GM13976 (cell line): ENCODE data around the gene TRAP1.
"Not testable (repeated sequence)": the region's sequence is repeated elsewhere in the genome, so short reads cannot be mapped to it uniquely, and the experiment has no call there.

Experiments used
- DNase-seq: peaks from one replicate; pipeline ENCODE4 v3.0.0; 2012; ENCODE audit warnings: low spot score
- in situ Hi-C: fragments of 300-500 bp; cut with MboI; formaldehyde crosslinking; loops from one replicate; pipeline ENCODE4 v1.12.0; 2022; ENCODE audit warnings: low sequenced_read_pairs, mixed read lengths, inconsistent platforms; ENCODE audit not compliant: unreplicated experiment
- TF ChIP-seq, protein P1 (sequence below): IDR thresholded peaks from 2 replicates; pipeline ENCODE4 v1.5.1; 2012; ENCODE audit warnings: borderline replicate concordance, mild to moderate bottlenecking; ENCODE audit not compliant: insufficient read depth; ENCODE audit errors: extremely low read depth, missing control alignments, control extremely low read depth

TRAP1 gene

DNA sequence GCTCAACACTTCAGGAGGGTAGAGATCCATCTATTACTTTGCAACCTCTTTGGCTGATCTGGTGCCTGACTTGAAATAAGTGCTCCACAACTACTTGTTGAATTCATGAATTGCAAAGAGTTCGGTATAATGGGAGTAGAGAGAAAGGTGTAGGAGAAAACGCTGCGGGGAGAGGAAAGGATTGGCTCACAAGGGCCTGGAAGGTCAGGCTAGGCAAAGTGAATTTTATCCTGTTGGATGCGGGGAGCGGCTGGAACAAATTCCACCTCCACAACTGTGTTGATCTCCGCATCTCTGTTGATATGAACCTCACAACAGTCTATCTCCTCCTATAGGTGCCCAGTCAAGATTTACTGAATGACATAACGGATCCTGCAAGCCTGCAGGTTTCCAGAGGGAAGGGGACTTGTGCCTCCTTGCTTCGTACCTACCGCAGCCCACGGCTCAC, 106.6 kb downstream of the TRAP1 start:
- in situ Hi-C loops: no loop called here
- no peak for DNase-seq
- TF ChIP-seq, protein P1, sequence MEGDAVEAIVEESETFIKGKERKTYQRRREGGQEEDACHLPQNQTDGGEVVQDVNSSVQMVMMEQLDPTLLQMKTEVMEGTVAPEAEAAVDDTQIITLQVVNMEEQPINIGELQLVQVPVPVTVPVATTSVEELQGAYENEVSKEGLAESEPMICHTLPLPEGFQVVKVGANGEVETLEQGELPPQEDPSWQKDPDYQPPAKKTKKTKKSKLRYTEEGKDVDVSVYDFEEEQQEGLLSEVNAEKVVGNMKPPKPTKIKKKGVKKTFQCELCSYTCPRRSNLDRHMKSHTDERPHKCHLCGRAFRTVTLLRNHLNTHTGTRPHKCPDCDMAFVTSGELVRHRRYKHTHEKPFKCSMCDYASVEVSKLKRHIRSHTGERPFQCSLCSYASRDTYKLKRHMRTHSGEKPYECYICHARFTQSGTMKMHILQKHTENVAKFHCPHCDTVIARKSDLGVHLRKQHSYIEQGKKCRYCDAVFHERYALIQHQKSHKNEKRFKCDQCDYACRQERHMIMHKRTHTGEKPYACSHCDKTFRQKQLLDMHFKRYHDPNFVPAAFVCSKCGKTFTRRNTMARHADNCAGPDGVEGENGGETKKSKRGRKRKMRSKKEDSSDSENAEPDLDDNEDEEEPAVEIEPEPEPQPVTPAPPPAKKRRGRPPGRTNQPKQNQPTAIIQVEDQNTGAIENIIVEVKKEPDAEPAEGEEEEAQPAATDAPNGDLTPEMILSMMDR: no peak

DNA sequence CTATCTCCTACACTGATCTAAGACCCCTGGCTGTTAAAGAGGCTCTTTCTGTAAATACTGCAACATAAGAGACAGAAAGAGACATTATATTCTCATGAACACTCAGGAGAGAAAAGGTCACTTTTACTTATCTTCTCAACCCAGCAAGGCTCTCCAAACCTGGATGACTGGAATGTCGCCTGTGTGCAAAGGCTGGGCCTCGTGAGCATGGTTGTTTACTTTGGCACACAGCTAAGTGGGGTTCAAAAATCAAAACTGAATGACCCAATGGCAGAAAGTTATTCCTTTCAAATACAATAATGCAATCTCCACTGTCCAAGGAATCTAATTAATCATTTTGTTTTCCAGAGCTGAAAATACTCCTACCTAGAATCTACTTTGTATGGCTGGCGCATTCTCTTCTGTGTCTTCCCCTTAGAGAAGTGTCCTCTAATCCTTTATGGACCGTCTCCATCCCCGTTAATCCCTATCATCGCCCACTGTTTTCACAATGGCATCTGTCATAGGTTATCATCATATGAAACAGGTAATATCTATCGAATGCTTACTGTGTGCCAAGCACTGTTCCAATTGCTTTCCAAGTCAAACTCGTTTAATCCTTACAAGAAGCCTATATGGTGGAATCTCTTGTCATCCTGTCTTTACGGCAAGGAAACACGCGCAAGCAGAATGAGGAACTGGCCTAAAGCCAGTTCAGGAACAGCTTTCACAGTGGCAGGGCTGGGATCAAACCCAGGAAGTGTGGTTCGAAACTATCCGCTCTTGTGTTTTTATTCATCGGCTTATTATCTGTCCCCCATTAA, 107.2 kb downstream of the TRAP1 start:
- TF ChIP-seq, protein P1: no peak
- in situ Hi-C loops: no loop called here
- no peak for DNase-seq

DNA sequence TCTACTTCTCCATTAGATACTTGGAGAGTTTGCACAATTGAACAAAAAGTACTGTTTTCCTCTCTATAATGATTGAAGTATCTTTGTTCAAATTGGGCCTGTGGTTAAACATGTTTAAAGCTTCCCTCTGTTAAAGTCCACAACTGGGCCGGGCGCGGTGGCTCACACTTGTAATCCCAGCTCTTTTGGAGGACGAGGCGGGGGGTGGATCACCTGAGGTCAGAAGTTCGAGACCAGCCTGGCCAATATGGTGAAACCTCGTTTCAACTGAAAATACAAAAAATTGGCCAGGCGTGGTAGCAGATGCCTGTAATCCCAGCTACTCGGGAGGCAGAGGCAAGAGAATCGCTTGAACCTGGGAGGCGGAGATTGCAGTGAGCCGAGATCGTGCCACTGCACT, 108.3 kb downstream of the TRAP1 start:
- in situ Hi-C loops, DNase-seq: not testable (repeated sequence)

DNA sequence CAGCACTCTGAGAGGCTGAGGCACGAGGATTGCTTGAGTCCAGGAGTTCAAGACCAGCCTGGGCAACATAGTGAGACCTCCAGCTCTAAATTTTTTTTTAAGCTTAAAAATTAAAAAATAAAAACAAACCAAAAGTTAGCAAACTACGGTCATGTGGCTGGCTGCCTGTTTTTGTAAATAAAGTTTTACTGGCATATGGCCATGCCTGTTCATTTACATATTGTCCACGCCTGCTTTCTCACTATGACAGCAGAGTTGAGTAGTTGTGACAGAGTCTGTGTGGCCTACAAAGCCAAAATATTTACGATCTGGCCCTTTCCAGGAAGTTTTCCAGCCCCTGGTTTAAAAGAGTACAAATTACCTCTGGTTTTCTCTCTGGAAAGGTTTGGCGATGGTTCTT, 109.3 kb downstream of the TRAP1 start:
- no peak for DNase-seq
- in situ Hi-C loops: no loop called here
- TF ChIP-seq, protein P1: no peak
